Cardiac fibroblast (primary cell): ENCODE results near the gene DNAJC30.

Experiments used
- DNase-seq, 2 donors: peaks; one replicate each; pipeline versions ENCODE4 v3.0.0 to v3.0.0-alpha.2; 2010; ENCODE audit warnings: low read depth in 2 of 2
- H3K4me3 ChIP-seq, 2 donors: replicated peaks in 1 of 2; 1 replicate in 1 of 2; 2 replicates in 1 of 2; pipeline ENCODE4 v1.5.1; 2011; ENCODE audit warnings: low read depth in 2 of 2, low read length in 2 of 2, mild to moderate bottlenecking in 2 of 2, moderate library complexity in 1 of 2
- CTCF ChIP-seq: IDR thresholded peaks from one replicate; pipeline ENCODE4 v1.5.1; 2011; ENCODE audit warnings: low read depth, mild to moderate bottlenecking, low read length, inconsistent platforms

The DNAJC30 gene

DNA sequence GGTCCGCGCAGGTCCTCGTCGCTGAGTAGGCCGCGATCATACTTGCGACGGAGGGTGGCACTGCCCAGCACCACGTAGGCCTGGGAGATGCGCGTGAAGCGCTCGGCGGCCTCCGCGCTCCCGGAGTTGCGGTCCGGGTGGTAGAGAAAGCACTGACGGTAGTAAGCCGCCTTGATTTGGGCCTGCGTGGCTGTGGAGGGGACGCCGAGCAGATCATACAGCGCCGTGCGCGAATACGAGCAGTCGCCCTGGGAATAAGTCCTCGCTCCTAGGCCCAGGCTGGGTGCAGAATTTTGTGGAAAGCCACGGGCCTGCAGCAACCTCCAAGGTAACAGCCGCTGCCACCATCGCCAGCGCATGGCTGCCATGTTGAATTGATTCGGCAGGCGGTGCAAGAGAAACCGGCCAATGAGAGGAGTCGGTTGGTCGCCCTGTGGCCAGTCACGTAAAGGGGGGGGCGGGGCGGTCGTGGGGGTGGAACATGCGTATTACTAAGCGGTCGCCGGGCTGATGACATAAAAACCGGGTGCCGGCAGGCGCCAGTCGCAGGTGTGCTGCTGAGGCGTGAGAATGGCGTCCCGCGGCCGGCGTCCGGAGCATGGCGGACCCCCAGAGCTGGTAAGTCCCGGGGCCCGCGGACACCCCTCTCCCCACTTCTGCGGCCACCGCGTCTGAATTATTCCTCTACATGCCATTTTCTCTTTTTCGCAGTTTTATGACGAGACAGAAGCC is at the start of gene DNAJC30, which contains the start of gene BUD23:
Gene DNAJC30, minus strand, starts transcription at position 398 of the 732 bp plus-strand sequence. Its CDS starts 30 bp downstream, at position 368.
Gene BUD23, plus strand, starts transcription at position 542 of the 732 bp plus-strand sequence. Its CDS starts 29 bp downstream, at position 571.
- DNase-seq: peak; percentile 97
- H3K4me3 ChIP-seq: peak within 1 kb of the TSS; percentile 97 to 98
- TF ChIP-seq CTCF: no peak

- no peak for TF ChIP-seq CTCF
- no peak for DNase-seq
- no peak overlapping the region for H3K4me3 ChIP-seq
These were observed 49.1 kb upstream of the DNAJC30 start for GRCh38 chr7:73732397-73732796.

- no peak overlapping the region for H3K4me3 ChIP-seq
- no peak for DNase-seq
- no peak for TF ChIP-seq CTCF
These were observed 47.2 kb upstream of the DNAJC30 start for GRCh38 chr7:73730485-73730884.

DNA sequence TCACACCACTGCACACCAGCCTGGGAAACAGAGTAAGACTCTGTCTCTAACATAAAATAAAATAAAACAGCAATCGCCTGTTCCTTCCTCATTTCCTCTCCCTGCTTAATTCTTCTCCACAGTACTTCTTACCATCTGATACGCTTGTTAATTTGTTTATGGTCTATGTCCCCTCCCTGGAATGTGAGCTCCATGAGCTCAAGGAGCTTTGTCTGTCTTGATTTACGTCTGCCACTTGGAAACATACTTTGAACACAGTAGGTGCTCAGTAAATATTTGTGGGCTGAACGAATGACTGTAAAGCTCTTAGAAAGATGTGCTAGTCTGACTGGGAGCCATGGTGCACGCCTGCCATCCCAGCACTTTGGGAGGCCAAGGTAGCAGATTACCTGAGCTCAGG is 45.3 kb upstream of the DNAJC30 start:
- no peak overlapping the region for H3K4me3 ChIP-seq
- DNase-seq: no peak
- TF ChIP-seq CTCF: no peak

GRCh38 chr7:73727952-73728351 is 44.7 kb upstream of the DNAJC30 start:
- no peak overlapping the region for H3K4me3 ChIP-seq
- DNase-seq: no peak
- TF ChIP-seq CTCF: no peak

DNA sequence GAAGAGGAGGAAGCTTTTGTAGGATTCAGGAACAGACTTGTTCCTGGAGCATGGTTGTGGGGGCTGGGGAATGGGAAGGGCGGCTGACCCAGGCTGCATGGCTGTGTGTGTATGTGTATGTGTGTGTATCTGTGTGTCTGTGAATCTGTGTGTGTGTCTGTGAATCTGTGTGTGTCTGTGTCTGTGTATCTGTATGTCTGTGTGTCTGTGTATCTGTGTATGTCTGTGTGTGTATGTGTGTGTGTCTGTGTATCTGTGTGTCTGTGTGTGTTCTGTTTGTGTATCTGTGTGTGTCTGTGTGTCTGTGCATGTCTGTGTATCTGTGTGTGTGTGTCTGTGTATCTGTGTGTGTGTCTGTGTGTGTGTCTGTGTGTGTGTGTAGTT is 42.8 kb upstream of the DNAJC30 start:
- H3K4me3 ChIP-seq: no peak overlapping the region
- no peak for TF ChIP-seq CTCF
- DNase-seq: no peak
